HL-60 (cell line): Measurements from ENCODE around the gene RPAP3.

Source experiments
- POLR2AphosphoS5 ChIP-seq: IDR thresholded peaks from 2 replicates; pipeline ENCODE4 v1.6.1; 2012; ENCODE audit warnings: low read depth
- TF ChIP-seq, protein P1 (sequence below): IDR thresholded peaks from one replicate; pipeline ENCODE4 v1.5.1; 2011; ENCODE audit warnings: low read length, control low read depth, inconsistent platforms; ENCODE audit not compliant: insufficient read depth

DNA sequence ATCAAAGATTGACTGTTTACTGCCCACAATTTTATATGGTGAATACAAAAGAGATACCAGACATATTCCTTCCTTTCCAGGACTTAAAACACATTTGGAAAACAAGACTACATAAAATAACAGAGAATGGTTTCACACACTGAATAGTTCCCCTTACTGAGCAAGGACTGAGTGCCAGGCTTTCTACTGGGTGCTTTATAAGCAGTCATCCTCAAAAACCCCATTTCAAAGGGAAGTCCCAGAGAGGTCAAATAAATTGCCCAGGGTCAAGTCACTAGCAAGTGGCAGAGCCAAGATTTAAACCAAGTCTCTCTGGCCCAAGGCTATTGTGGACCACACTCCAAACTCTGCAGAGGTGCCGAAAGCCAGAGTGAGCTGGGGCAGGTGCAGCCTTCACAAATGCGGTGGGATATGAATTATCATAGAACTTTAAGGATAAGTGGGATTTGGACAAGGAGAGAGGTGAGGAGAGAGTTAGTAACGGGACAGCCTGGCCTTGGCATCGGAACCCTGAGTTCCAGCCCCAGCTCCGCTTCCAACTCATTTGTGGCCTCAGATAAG is 9.1 kb upstream of the RPAP3 start:
- TF ChIP-seq, protein P1, sequence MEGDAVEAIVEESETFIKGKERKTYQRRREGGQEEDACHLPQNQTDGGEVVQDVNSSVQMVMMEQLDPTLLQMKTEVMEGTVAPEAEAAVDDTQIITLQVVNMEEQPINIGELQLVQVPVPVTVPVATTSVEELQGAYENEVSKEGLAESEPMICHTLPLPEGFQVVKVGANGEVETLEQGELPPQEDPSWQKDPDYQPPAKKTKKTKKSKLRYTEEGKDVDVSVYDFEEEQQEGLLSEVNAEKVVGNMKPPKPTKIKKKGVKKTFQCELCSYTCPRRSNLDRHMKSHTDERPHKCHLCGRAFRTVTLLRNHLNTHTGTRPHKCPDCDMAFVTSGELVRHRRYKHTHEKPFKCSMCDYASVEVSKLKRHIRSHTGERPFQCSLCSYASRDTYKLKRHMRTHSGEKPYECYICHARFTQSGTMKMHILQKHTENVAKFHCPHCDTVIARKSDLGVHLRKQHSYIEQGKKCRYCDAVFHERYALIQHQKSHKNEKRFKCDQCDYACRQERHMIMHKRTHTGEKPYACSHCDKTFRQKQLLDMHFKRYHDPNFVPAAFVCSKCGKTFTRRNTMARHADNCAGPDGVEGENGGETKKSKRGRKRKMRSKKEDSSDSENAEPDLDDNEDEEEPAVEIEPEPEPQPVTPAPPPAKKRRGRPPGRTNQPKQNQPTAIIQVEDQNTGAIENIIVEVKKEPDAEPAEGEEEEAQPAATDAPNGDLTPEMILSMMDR: no peak
- no peak for TF ChIP-seq POLR2AphosphoS5
